ENCODE measurements around the gene HIBCH. TPM values are rescaled to one million over a fixed set of nuclear protein-coding genes. Genes with fewer than 3 reads are reported as not detected.
"Not testable (repeated sequence)": the region's sequence is repeated elsewhere in the genome, so short reads cannot be mapped to it uniquely, and the experiment has no call there.

The HIBCH gene
- total RNA-seq, 1 donor from 2014 or later: 29.1 TPM

- Mint-ChIP-seq H3K27ac (no peak overlapping the region), H3K4me3 (no peak overlapping the region), H3K36me3 (ENCODE audit: low read depth) (peaks cover 21% of the 10 kb centered on the region), H3K9me3 (no peaks in the 10 kb centered on the region), H3K4me1 (no peaks in the 10 kb centered on the region), H3K27me3 (no peaks in the 10 kb centered on the region)
- no peak for DNase-seq
- intact Hi-C loops (cut with micrococcal nuclease): no loop called here
Observed at GRCh38 chr2:190271783-190272456, 47.7 kb downstream of the HIBCH start.

DNA sequence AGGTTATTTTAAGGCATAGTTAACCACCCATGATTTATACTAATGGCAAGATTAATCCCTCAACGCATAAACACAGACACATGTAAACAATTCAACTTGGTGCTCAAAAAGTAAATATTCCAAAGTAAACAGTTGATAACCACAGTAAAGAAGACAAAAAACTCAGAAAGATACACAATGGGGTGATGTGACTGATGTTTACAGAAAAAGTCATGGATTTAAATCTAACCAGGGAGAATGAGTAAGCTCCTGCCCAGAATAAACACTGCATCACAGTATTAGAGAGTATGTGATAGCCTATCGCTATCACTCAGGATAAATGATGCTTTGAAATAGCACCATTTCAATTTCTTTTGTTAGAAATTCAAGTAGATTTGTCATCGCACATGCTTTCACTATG, 49.3 kb downstream of the HIBCH start:
- no peak overlapping the region for H3K27ac Mint-ChIP-seq
- intact Hi-C loops (cut with micrococcal nuclease): no loop called here

DNA sequence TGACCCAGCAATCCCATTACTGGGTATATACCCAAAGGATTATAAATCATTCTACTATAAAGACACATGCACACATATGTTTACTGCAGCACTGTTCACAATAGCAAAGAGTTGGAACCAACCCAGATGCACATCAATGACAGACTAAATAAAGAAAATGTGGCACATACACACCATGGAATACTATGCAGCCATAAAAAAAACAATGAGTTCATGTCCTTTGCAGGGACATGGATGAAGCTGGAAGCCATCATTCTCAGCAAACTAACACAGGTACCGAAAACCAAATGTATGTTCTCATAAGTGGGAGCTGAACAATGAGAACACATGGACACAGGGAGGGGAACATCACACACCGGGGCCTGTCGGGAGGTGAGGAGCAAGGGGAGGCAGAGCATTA, 49.9 kb downstream of the HIBCH start:
- intact Hi-C loops (cut with micrococcal nuclease); DNase-seq; H3K9me3 Mint-ChIP-seq; H3K27ac Mint-ChIP-seq; H3K4me1 Mint-ChIP-seq; H3K4me3 Mint-ChIP-seq; H3K27me3 Mint-ChIP-seq: not testable (repeated sequence)
- H3K36me3 Mint-ChIP-seq (ENCODE audit: low read depth): peaks cover 22% of the 10 kb centered on the region

More for the DNA sequence above, 49.3 kb downstream of the HIBCH start:
- no peak for DNase-seq
- no peak overlapping the region for H3K4me3 Mint-ChIP-seq
- peaks cover 23% of the 10 kb centered on the region for H3K36me3 Mint-ChIP-seq (ENCODE audit: low read depth)
- H3K27me3 Mint-ChIP-seq: no peaks in the 10 kb centered on the region
- H3K9me3 Mint-ChIP-seq: peaks cover 2% of the 10 kb centered on the region
- H3K4me1 Mint-ChIP-seq: no peaks in the 10 kb centered on the region

DNA sequence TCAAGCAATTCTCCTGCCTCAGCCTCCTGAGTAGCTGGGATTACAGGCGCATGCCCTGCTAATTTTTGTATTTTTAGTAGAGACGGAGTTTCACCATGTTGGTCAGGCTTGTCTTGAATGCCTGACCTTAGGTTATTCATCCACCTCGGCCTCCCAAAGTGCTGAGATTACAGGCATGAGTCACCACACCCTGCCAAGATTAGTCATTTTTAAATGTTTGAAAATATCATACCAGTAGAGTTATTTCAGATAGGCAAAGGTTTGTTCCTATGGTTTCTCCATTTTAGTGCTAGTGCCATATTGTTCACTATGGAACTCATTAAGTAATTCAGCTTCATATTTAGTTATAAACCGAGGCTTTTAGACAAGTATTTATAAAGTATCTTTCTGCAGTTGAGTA, 52.3 kb downstream of the HIBCH start:
- peaks cover 4% of the 10 kb centered on the region for H3K9me3 Mint-ChIP-seq
- no peaks in the 10 kb centered on the region for H3K27me3 Mint-ChIP-seq
- intact Hi-C loops (cut with micrococcal nuclease): no loop called here
- peaks cover 23% of the 10 kb centered on the region for H3K36me3 Mint-ChIP-seq (ENCODE audit: low read depth)
- H3K4me3 Mint-ChIP-seq: no peak overlapping the region
- H3K4me1 Mint-ChIP-seq: no peaks in the 10 kb centered on the region
- no peak for DNase-seq
- H3K27ac Mint-ChIP-seq: no peak overlapping the region

DNA sequence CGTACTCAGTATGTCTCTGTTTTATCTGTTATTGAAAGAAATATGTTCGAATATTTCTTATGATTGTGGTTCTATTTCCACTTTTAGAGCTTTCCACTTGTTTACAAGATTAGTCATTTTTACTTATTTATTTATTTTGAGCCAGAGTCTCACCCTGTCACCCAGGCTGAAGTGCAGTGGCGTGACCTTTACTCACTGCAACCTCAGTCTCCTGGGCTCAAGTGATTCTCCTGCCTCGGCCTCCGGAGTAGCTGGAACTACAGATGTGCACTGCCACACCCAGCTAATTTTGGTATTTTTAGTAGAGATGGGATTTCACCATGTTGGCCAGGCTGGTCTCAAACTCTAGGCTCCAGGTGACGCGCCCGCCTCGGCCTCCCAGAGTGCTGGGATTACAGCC, 53.3 kb downstream of the HIBCH start:
- intact Hi-C loops (cut with micrococcal nuclease): no loop called here
- H3K9me3 Mint-ChIP-seq: peaks cover 4% of the 10 kb centered on the region
- no peak overlapping the region for H3K27ac Mint-ChIP-seq
- no peaks in the 10 kb centered on the region for H3K27me3 Mint-ChIP-seq
- no peak overlapping the region for H3K4me3 Mint-ChIP-seq
- no peaks in the 10 kb centered on the region for H3K4me1 Mint-ChIP-seq
- peaks cover 19% of the 10 kb centered on the region for H3K36me3 Mint-ChIP-seq (ENCODE audit: low read depth)
- DNase-seq: no peak

DNA sequence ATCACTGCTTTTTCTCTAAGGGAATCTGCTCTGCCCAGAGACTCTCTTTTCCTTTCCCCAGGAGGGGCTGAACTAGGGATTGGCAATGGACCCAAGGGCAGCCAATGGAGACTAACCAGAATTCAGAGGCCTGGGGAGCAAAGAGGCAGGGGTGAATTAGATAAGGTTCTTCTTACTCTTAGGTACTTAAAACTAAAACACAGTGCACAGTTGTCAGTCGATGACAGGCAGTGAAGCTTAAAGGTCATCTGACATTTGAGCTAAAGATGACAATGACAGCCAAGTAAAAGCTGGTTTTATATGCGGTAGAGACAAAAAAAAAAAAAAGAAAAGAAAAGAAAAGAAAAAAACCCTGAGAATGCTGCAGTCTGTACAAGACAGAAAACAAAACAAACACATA, 57.8 kb downstream of the HIBCH start:
- H3K27ac Mint-ChIP-seq: no peak overlapping the region
- intact Hi-C loops (cut with micrococcal nuclease): no loop called here
- H3K4me3 Mint-ChIP-seq: no peak overlapping the region
- H3K4me1 Mint-ChIP-seq: no peaks in the 10 kb centered on the region
- H3K27me3 Mint-ChIP-seq: no peaks in the 10 kb centered on the region
- DNase-seq: no peak
- peaks cover 38% of the 10 kb centered on the region for H3K36me3 Mint-ChIP-seq (ENCODE audit: low read depth)
- H3K9me3 Mint-ChIP-seq: peaks cover 7% of the 10 kb centered on the region

GRCh38 chr2:190256087-190256486, 63.5 kb downstream of the HIBCH start:
- Mint-ChIP-seq H3K27me3 (no peaks in the 10 kb centered on the region), H3K9me3 (peaks cover 3% of the 10 kb centered on the region)
- intact Hi-C loops (cut with micrococcal nuclease): no loop called here

DNA sequence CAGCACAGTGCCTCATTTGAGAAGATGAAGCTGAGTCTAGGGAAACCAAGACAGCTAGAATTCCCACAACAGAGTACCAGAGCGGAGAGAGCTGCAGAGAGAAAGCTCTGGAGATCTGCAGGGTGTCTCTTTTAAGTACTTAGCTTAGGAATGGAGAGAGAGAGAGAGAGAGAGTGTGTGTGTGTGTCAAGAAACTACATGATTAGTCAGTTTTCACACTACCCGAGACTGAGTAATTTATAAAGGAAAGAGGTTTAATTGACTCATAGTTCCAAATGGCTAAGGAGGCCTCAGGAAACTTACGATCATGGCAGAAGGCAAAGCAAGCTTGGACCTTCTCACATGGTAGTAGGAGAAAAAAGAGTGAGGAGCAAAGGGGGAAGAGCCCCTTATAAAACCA, 64.0 kb downstream of the HIBCH start:
- intact Hi-C loops (cut with micrococcal nuclease): no loop called here
- Mint-ChIP-seq H3K27ac (no peak overlapping the region), H3K27me3 (no peaks in the 10 kb centered on the region), H3K4me3 (no peak overlapping the region), H3K9me3 (peaks cover 3% of the 10 kb centered on the region), H3K36me3 (ENCODE audit: low read depth) (peaks cover 45% of the 10 kb centered on the region), H3K4me1 (no peaks in the 10 kb centered on the region)
- no peak for DNase-seq

More at GRCh38 chr2:190256087-190256486, 63.5 kb downstream of the HIBCH start:
- no peaks in the 10 kb centered on the region for H3K4me1 Mint-ChIP-seq
- DNase-seq: no peak
- no peak overlapping the region for H3K27ac Mint-ChIP-seq
- H3K36me3 Mint-ChIP-seq (ENCODE audit: low read depth): peaks cover 46% of the 10 kb centered on the region
- no peak overlapping the region for H3K4me3 Mint-ChIP-seq

- Mint-ChIP-seq H3K27me3 (no peaks in the 10 kb centered on the region), H3K4me1 (no peaks in the 10 kb centered on the region), H3K9me3 (peaks cover 3% of the 10 kb centered on the region), H3K4me3 (no peak overlapping the region), H3K36me3 (ENCODE audit: low read depth) (peaks cover 42% of the 10 kb centered on the region), H3K27ac (no peak overlapping the region)
- intact Hi-C loops (cut with micrococcal nuclease): no loop called here
- DNase-seq: no peak
Observed at GRCh38 chr2:190254063-190254850, 65.4 kb downstream of the HIBCH start.

DNA sequence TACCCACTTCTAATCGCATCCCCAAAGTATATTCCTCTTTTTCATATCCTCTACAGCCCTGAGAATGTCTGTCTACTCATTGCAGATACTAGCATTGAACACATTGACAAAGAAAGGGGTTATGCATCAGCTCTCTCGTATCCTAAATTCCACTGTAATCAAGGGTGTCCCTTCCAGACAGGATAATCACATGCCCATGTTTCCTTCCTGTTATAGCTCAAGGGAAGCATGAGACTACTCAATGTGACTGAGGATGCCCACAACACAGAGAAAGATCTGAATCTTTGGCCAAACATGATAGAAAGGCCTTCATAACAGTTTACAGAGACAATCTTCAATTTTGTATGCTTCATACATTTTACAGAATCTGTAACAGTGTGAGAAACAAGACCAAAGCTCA, 69.2 kb downstream of the HIBCH start:
- no peak overlapping the region for H3K27ac Mint-ChIP-seq
- intact Hi-C loops (cut with micrococcal nuclease): no loop called here

DNA sequence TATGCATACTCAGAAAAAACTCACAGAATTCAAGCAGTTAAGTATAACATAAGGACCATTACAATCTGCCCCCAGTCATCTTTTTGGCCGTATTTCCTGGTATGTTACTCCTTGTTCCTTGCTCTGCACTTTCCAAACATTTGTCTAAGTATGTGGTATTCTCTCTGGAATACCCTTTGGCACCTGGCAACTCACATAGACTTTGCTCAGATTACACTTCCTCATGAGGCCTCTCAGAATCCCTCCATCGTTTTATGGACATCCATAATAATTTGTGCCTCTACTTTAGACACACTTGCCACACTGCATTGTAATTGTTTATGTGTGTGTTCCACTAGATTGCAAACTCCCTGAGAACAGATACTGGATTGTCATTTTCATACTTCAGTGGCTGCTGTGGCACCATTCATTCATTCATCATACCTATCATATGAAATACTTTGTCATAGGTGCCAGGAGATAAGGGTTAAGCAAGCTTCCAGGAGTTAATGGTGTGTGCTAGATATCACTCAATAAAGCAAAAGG, 84.0 kb downstream of the HIBCH start:
- Mint-ChIP-seq H3K36me3 (ENCODE audit: low read depth) (peaks cover 22% of the 10 kb centered on the region), H3K4me3 (no peak overlapping the region), H3K4me1 (no peaks in the 10 kb centered on the region), H3K27ac (no peak overlapping the region), H3K9me3 (peaks cover 18% of the 10 kb centered on the region), H3K27me3 (no peaks in the 10 kb centered on the region)
- no peak for DNase-seq
- intact Hi-C loops (cut with micrococcal nuclease): no loop called here

More for the DNA sequence above, 69.2 kb downstream of the HIBCH start:
- Mint-ChIP-seq H3K4me3 (no peak overlapping the region), H3K36me3 (ENCODE audit: low read depth) (peaks cover 21% of the 10 kb centered on the region), H3K9me3 (no peaks in the 10 kb centered on the region), H3K4me1 (no peaks in the 10 kb centered on the region), H3K27me3 (no peaks in the 10 kb centered on the region)
- no peak for DNase-seq

- intact Hi-C loops (cut with micrococcal nuclease): no loop called here
- no peak overlapping the region for H3K27ac Mint-ChIP-seq
- no peaks in the 10 kb centered on the region for H3K4me1 Mint-ChIP-seq
- H3K4me3 Mint-ChIP-seq: no peak overlapping the region
- H3K9me3 Mint-ChIP-seq: peaks cover 13% of the 10 kb centered on the region
- H3K27me3 Mint-ChIP-seq: no peaks in the 10 kb centered on the region
- DNase-seq: no peak
- H3K36me3 Mint-ChIP-seq (ENCODE audit: low read depth): peaks cover 19% of the 10 kb centered on the region
Observed at GRCh38 chr2:190235101-190235500, 84.5 kb downstream of the HIBCH start.

DNA sequence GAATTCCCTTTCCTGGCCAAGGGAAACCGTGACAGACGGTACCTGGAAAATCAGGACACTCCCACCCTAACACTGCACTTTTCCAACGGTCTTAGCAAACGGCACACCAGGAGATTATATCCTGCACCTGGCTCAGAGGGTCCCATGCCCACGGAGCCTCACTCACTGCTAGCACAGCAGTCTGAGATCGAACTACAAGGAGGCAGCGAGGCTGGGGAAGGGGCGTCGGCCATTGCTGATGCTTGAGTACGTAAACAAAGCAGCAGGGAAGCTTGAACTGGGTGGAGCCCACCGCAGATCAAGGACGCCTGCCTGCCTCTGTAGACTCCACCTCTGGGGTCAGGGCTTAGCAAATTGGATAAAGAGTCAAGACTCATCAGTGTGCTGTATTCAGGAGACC, 95.6 kb downstream of the HIBCH start:
- intact Hi-C loops (cut with micrococcal nuclease); H3K9me3 Mint-ChIP-seq; H3K4me1 Mint-ChIP-seq; DNase-seq; H3K4me3 Mint-ChIP-seq; H3K27ac Mint-ChIP-seq; H3K27me3 Mint-ChIP-seq: not testable (repeated sequence)
- peaks cover 36% of the 10 kb centered on the region for H3K36me3 Mint-ChIP-seq (ENCODE audit: low read depth)

- peaks cover 30% of the 10 kb centered on the region for H3K36me3 Mint-ChIP-seq (ENCODE audit: low read depth)
- H3K27me3 Mint-ChIP-seq; H3K4me1 Mint-ChIP-seq; H3K9me3 Mint-ChIP-seq; H3K27ac Mint-ChIP-seq; intact Hi-C loops (cut with micrococcal nuclease); H3K4me3 Mint-ChIP-seq; DNase-seq: not testable (repeated sequence)
Observed at GRCh38 chr2:190222745-190223144, 96.9 kb downstream of the HIBCH start.
